OCI-LY1 (cell line): ENCODE measurements around the gene KBTBD13.
"Not testable (repeated sequence)": the region's sequence is repeated elsewhere in the genome, so short reads cannot be mapped to it uniquely, and the experiment has no call there.

Source experiments
- H2AFZ ChIP-seq: fragments of 200-600 bp; sonication (generic), shearing (Covaris generic); 2 replicates; pipeline ENCODE4 v1.6.0; 2014; ENCODE audit warnings: antibody characterized with exemption, mild to moderate bottlenecking, low read length
- H3F3A ChIP-seq: fragments of 200-600 bp; sonication (generic), shearing (Covaris generic); 2 replicates; pipeline ENCODE4 v1.6.0; 2014; ENCODE audit warnings: mild to moderate bottlenecking, antibody characterized with exemption, low read length, moderate library complexity; ENCODE audit not compliant: insufficient read depth
- H3K27ac ChIP-seq: fragments of 200-600 bp; sonication (generic); 2 replicates; pipeline ENCODE4 v1.5.1; 2014; ENCODE audit warnings: low read length, mixed run types, mild to moderate bottlenecking, low read depth; ENCODE audit not compliant: poor library complexity, severe bottlenecking
- H3K27me3 ChIP-seq: fragments of 200-600 bp; sonication (generic); 2 replicates; pipeline ENCODE4 v1.6.0; 2014; ENCODE audit warnings: antibody characterized with exemption, mild to moderate bottlenecking, low read length, moderate library complexity; ENCODE audit not compliant: insufficient read depth
- H3K36me3 ChIP-seq: fragments of 200-600 bp; sonication (generic); 2 replicates; pipeline ENCODE4 v1.6.1; 2014; ENCODE audit warnings: mild to moderate bottlenecking, antibody characterized with exemption, low read length, moderate library complexity, mixed read lengths; ENCODE audit not compliant: insufficient read depth
- H3K4me1 ChIP-seq: fragments of 200-600 bp; sonication (generic); 2 replicates; pipeline ENCODE4 v1.5.1; 2014; ENCODE audit warnings: mild to moderate bottlenecking, low read length, moderate library complexity; ENCODE audit not compliant: insufficient read depth, severe bottlenecking
- H3K4me2 ChIP-seq: fragments of 200-600 bp; sonication (generic), shearing (Covaris generic); 2 replicates; pipeline ENCODE4 v1.6.1; 2014; ENCODE audit warnings: low read length
- H3K4me3 ChIP-seq: fragments of 200-600 bp; sonication (generic); 2 replicates; pipeline ENCODE4 v1.5.1; 2014; ENCODE audit warnings: low read length, low read depth, mild to moderate bottlenecking, mixed read lengths; ENCODE audit not compliant: poor library complexity, severe bottlenecking
- H3K79me2 ChIP-seq: fragments of 200-600 bp; shearing (Covaris generic); 2 replicates; pipeline ENCODE4 v1.6.1; 2016; ENCODE audit warnings: mixed run types, low read length, mixed read lengths; ENCODE audit not compliant: insufficient read depth
- H3K9ac ChIP-seq: fragments of 200-600 bp; sonication (generic), shearing (Covaris generic); 2 replicates; pipeline ENCODE4 v1.6.1; 2014; ENCODE audit warnings: mild to moderate bottlenecking, low read length, mixed read lengths
- H3K9me2 ChIP-seq: fragments of 200-600 bp; sonication (generic), shearing (Covaris generic); 2 replicates; pipeline ENCODE4 v1.6.1; 2014; ENCODE audit warnings: low read depth, mild to moderate bottlenecking, low read length, mixed read lengths
- H3K9me3 ChIP-seq: fragments of 200-600 bp; shearing (Covaris generic); 2 replicates; pipeline ENCODE4 v1.6.1; 2014; ENCODE audit warnings: low read length, mixed read lengths
- H4K20me1 ChIP-seq: fragments of 200-600 bp; sonication (generic), shearing (Covaris generic); 2 replicates; pipeline ENCODE4 v1.6.0; 2016; ENCODE audit warnings: mild to moderate bottlenecking, low read length; ENCODE audit not compliant: insufficient read depth
- CTCF ChIP-seq: fragments of 200-600 bp; sonication (generic), shearing (Covaris generic); IDR thresholded peaks from 2 replicates; pipeline ENCODE4 v1.5.1; 2017; ENCODE audit warnings: mild to moderate bottlenecking, antibody characterized with exemption, low read length, moderate library complexity, mixed read lengths
- EZH2 ChIP-seq: fragments of 200-600 bp; sonication (generic), shearing (Covaris generic); IDR thresholded peaks from 2 replicates; pipeline ENCODE4 v1.8.0; 2017; ENCODE audit warnings: borderline replicate concordance, mixed run types, mild to moderate bottlenecking, antibody characterized with exemption, low read length, moderate library complexity, mixed read lengths

The KBTBD13 gene

GRCh38 chr15:65040461-65040860, 36.1 kb upstream of the KBTBD13 start:
- no peak overlapping the region for H3K9ac ChIP-seq
- no peaks in the 10 kb centered on the region; the same call in 1 of the 2 replicates for H3K27me3 ChIP-seq
- H3K79me2 ChIP-seq, result no peaks in the 10 kb centered on the region
- H3K36me3 ChIP-seq, result no peaks in the 10 kb centered on the region
- H3K27ac ChIP-seq, result no peak overlapping the region
- no peaks in the 10 kb centered on the region for H3F3A ChIP-seq
- no peak overlapping the region for H3K4me3 ChIP-seq
- no peaks in the 10 kb centered on the region for H3K9me2 ChIP-seq
- no peaks in the 10 kb centered on the region for H3K4me1 ChIP-seq
- H4K20me1 ChIP-seq, result no peaks in the 10 kb centered on the region
- TF ChIP-seq CTCF (no peak), EZH2 (no peak)
- no peak overlapping the region for H3K4me2 ChIP-seq
- H2AFZ ChIP-seq, result no peak overlapping the region
- no peaks in the 10 kb centered on the region for H3K9me3 ChIP-seq

GRCh38 chr15:65041787-65042186, 34.8 kb upstream of the KBTBD13 start:
- Histone ChIP-seq H3K36me3 (no peaks in the 10 kb centered on the region), H3F3A (no peaks in the 10 kb centered on the region), H3K4me2 (no peak overlapping the region), H3K4me1 (no peaks in the 10 kb centered on the region), H3K27me3 (no peaks in the 10 kb centered on the region; the same call in 1 of the 2 replicates), H3K9ac (no peak overlapping the region), H3K27ac (no peak overlapping the region), H3K4me3 (no peak overlapping the region), H3K79me2 (no peaks in the 10 kb centered on the region), H4K20me1 (no peaks in the 10 kb centered on the region), H3K9me3 (no peaks in the 10 kb centered on the region), H2AFZ (no peak overlapping the region), H3K9me2 (no peaks in the 10 kb centered on the region)
- TF ChIP-seq CTCF, result no peak
- TF ChIP-seq EZH2, result no peak

GRCh38 chr15:65042776-65043327, 33.7 kb upstream of the KBTBD13 start:
- Histone ChIP-seq H3K9me3 (no peaks in the 10 kb centered on the region), H2AFZ (no peak overlapping the region), H3K27ac (no peak overlapping the region), H3K9ac (no peak overlapping the region), H3K79me2 (no peaks in the 10 kb centered on the region), H3K4me1 (no peaks in the 10 kb centered on the region), H3F3A (no peaks in the 10 kb centered on the region), H3K27me3 (no peaks in the 10 kb centered on the region; the same call in 1 of the 2 replicates), H4K20me1 (no peaks in the 10 kb centered on the region), H3K4me2 (no peak overlapping the region), H3K4me3 (no peak overlapping the region), H3K36me3 (no peaks in the 10 kb centered on the region), H3K9me2 (no peaks in the 10 kb centered on the region)
- TF ChIP-seq EZH2 (no peak), CTCF (no peak)

DNA sequence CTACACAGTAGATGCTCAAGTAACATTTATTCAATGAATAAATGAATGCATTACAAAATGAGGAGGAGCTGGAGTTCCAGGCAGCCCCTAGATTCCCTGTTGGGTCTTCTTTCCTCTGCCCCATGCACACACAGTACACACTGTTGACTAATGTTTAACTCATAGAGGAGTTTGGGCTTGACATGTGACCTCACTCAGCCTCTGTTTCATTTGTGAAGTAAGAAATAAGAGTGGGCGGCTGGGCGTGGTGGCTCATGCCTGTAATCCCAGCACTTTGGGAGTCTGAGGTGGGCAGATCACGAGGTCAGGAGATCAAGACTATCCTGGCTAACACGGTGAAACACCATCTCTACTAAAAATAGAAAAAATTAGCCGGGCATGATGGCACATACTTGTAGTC, 32.3 kb upstream of the KBTBD13 start:
- not testable (repeated sequence) for H3K36me3 ChIP-seq, H3K27ac ChIP-seq, H2AFZ ChIP-seq, H3K79me2 ChIP-seq, H3K4me3 ChIP-seq, H3K27me3 ChIP-seq, H3K9ac ChIP-seq, H3K4me2 ChIP-seq, H3K9me2 ChIP-seq, H4K20me1 ChIP-seq, H3F3A ChIP-seq, H3K9me3 ChIP-seq, H3K4me1 ChIP-seq
